Fibroblast of pulmonary artery (primary cell): ENCODE data around the gene KDELR3.

Source experiments
- DNase-seq: peaks from one replicate; pipeline ENCODE4 v3.0.0-alpha.2; 2010; ENCODE audit warnings: low read depth
- H3K4me3 ChIP-seq: replicated peaks from 2 replicates; pipeline ENCODE4 v1.5.1; 2011; ENCODE audit warnings: low read depth, mild to moderate bottlenecking, control low read depth, low read length, moderate library complexity
- CTCF ChIP-seq: IDR thresholded peaks from 2 replicates; pipeline ENCODE4 v1.5.1; 2011; ENCODE audit warnings: mild to moderate bottlenecking, control low read depth, low read length, inconsistent platforms; ENCODE audit errors: missing control alignments

The KDELR3 gene

DNA sequence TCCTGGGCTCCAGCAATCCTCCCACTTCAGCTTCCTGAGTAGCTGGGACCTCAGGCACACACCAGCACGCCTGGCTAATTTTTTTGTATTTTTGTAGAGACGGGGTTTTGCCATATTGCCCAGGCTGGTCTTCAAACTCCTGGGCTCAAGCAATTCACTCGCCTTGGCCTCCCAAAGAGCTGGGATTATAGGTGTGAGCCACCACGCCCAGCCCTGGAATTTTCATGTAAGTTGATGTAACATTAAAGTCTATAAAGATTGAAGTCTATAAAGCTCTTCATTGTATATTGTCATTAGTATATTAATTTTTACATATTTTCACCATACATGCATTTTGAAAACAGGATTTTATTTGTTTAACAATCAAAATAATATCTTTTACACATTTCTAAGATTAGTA, 50.7 kb downstream of the KDELR3 start:
- DNase-seq, result no peak
- no peak overlapping the region for H3K4me3 ChIP-seq
- TF ChIP-seq CTCF, result no peak

DNA sequence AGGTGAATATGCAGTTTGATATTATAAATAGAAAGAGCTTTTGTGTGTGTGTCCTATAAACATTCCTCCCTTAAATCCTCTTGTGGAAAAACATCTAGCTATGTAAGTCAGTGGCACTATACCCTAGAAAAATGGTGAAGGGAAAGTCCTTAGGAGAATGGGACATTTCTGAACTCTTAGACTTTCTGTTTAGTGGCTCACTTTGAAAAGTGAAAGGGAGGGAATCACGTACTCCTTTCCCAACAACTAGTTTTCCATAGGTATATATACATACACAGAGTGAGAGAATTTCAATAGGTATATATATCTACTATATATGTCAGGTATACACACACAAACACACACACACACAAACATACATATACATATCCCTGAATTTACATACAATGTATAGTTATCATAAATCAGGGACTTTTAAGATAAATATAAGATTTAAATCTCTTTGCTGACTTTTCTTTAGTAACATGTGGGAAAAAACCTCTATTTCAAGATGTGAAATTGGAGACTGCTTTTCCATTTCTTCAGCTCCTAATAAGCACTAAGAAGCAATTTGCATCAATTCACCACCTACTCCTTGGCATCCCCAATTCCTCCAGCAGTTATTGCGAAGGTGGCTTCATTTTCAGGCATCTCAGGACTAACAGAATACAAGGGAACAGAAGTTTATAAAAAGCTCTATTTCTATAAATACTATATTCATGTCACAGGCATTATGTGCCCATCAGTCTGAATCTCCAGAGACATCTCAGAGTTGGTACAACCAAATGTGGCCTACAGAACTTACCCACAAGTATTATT, 51.8 kb downstream of the KDELR3 start:
- no peak for TF ChIP-seq CTCF
- H3K4me3 ChIP-seq, result no peak overlapping the region
- DNase-seq, result no peak

DNA sequence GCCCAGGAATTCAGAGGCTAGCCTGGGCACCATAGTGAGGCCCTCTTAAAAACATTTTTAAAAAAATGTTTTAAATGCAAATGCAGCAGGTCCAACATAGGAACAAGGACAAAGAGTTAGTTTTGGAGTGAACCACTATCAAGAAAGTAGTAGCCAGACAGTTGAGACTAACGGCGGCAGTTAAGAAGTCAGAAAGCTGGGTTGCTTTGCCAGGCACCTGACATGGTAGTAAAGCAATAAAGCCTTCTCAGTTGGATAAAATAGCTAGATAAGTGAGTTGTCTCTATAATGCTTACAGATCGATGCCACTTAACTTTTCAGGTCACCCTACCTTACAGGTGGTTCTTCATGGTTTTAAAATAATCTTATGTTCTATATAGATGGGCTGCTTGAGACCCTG, 55.1 kb downstream of the KDELR3 start:
- TF ChIP-seq CTCF, result no peak
- H3K4me3 ChIP-seq, result no peak overlapping the region
- DNase-seq, result no peak

- no peak overlapping the region for H3K4me3 ChIP-seq
- no peak for TF ChIP-seq CTCF
- no peak for DNase-seq
These were observed 55.6 kb downstream of the KDELR3 start for GRCh38 chr22:38523479-38523878.

DNA sequence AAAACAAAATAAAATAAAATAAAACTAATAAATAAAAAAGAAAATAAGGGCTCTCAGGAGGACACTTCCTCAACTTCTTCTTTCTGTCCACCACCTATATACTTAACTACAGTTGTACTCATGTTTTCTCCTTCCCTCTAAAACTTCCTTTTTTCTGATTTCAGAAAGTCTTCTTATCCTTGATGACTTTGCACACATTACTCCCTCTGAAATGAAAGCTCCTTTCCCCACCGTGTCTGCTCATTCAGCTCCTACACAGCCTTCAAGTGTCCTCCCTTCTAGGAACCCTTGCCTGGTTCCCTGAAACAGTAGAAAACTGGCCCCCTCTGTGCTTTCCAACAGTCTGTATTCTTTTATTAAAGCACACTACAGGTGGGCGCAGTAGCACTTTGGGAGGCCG, 56.5 kb downstream of the KDELR3 start:
- no peak for DNase-seq
- no peak overlapping the region for H3K4me3 ChIP-seq
- TF ChIP-seq CTCF, result no peak

DNA sequence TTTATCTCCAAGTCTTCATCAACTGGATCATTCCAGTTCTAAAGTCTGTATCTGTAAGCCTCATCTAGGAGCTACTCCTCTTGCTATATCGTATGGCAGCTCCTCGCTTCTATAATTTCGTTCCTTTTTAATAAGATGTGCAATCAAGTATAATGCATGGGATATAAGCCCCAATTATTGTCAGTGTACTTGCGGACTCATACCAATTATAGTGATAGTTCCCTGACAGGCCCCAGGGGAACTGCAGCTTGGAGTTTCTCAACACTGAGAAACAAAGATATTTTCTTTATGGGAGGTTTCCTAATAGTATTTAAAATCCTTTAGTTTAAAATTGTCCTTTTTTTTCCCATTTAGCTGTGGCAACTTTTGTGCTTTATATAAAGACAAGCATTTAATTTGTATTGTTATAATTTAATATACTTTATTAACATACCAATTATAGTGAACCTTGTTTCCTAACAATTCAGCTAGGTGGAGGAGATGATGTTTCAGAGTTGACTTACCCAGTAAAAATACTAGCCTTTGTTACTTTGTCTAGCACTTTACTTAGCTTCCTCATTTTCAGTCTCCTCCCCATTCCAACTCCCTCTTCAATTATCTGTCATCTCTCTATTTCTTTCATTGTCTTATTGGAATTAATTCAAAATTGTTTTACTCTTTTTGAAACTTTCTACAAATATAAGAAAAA, 63.5 kb downstream of the KDELR3 start:
- no peak for DNase-seq
- TF ChIP-seq CTCF, result no peak
- no peak overlapping the region for H3K4me3 ChIP-seq
